ENCODE measurements around the gene DCAF15.

The DCAF15 gene

DNA sequence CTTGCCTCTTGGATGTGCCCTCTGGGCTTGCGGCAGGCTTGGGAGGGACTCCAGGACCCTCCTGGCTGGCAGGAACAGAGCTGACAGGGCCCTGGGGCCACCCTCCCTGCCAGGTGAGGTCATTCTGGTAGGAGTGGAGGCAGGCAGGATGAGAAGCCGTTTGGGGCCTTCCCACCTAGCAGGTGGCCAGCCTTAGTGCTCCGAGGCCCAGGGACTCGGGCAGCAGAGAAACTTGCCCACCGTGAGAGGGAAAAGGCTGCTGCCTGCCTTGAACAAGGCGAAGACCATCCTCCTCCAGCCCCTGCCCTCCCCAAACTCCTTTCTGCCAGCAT is 45.3 kb downstream of the DCAF15 start:
- no peak for TF ChIP-seq CEBPB (IDR thresholded peaks at IDR 0.05)
- no peak for TF ChIP-seq ZBTB7A (IDR thresholded peaks at IDR 0.05; ENCODE audit: low read depth)
- TF ChIP-seq, protein P1, sequence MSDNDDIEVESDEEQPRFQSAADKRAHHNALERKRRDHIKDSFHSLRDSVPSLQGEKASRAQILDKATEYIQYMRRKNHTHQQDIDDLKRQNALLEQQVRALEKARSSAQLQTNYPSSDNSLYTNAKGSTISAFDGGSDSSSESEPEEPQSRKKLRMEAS (IDR thresholded peaks at IDR 0.05) = no peak
- no peak for TF ChIP-seq EP300 (IDR thresholded peaks at IDR 0.05; ENCODE audit: borderline replicate concordance)
- TF ChIP-seq REST (IDR thresholded peaks at IDR 0.05; ENCODE audit: low read depth) = no peak

GRCh38 chr19:13998426-13998825 is 46.1 kb downstream of the DCAF15 start:
- TF ChIP-seq TAF1 (IDR thresholded peaks at IDR 0.05; ENCODE audit: low read depth) (no peak), EGR1 (IDR thresholded peaks at IDR 0.05) (no peak), REST (IDR thresholded peaks at IDR 0.05; ENCODE audit: low read depth) (no peak), USF1 (IDR thresholded peaks at IDR 0.05) (no peak), FOXM1 (IDR thresholded peaks at IDR 0.05; ENCODE audit: borderline replicate concordance, low read depth) (no peak)

GRCh38 chr19:13999085-13999484 is 46.8 kb downstream of the DCAF15 start:
- TF ChIP-seq TCF12 (IDR thresholded peaks at IDR 0.05; ENCODE audit: low read depth) = no peak
- TF ChIP-seq EP300 (IDR thresholded peaks at IDR 0.05; ENCODE audit: borderline replicate concordance) = no peak
- TF ChIP-seq RAD21 (IDR thresholded peaks at IDR 0.05; ENCODE audit: low read depth) = no peak
- TF ChIP-seq TEAD4 (IDR thresholded peaks at IDR 0.05) = no peak
- no peak for TF ChIP-seq FOXM1 (IDR thresholded peaks at IDR 0.05; ENCODE audit: borderline replicate concordance, low read depth)
- TF ChIP-seq EGR1 (IDR thresholded peaks at IDR 0.05) = no peak
- no peak for TF ChIP-seq TAF1 (IDR thresholded peaks at IDR 0.05; ENCODE audit: low read depth)
- TF ChIP-seq REST (IDR thresholded peaks at IDR 0.05; ENCODE audit: low read depth) = no peak
- no peak for TF ChIP-seq YY1 (IDR thresholded peaks at IDR 0.05; ENCODE audit: low read depth)
- TF ChIP-seq, protein P1 (IDR thresholded peaks at IDR 0.05) = no peak
- TF ChIP-seq NFIC (IDR thresholded peaks at IDR 0.05) = no peak
- no peak for TF ChIP-seq USF1 (IDR thresholded peaks at IDR 0.05)
- no peak for TF ChIP-seq CEBPB (IDR thresholded peaks at IDR 0.05)

DNA sequence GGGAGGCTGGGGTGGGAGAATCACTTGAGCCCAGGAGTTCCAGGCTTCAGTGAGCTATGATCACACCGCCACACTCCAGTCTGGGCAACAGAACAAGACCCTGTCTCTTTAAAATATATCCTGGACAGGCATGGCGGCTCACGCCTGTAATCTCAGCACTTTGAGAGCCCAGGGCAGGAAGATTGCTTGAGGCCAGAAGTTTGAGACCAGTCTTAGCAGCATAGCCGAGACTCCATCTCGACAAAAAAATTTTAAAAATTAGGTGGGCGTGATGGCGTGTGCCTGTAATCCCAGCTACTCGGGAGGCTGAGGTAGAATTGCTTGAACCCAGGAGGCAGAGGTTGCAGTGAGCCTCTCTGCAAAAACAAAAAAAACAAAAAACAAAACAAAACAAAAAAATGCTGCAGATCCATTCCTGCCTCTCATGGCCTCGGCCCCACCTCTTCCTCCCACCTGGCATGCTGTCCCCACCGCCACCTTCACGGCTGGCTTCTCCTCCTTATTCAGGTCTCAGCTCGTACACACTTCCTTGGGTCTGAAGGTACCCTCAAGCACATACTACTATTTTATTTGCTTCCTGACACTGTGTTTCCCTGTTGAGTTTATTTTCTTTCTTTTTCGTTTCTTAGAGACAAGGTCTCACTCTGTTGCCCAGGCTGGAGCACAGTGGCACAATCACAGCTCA is 48.5 kb downstream of the DCAF15 start:
- no peak for TF ChIP-seq NFIC (IDR thresholded peaks at IDR 0.05)
- no peak for TF ChIP-seq CEBPB (IDR thresholded peaks at IDR 0.05)
- no peak for TF ChIP-seq REST (IDR thresholded peaks at IDR 0.05; ENCODE audit: low read depth)
- TF ChIP-seq RAD21 (IDR thresholded peaks at IDR 0.05; ENCODE audit: low read depth) = no peak
- no peak for TF ChIP-seq TCF12 (IDR thresholded peaks at IDR 0.05; ENCODE audit: low read depth)
- no peak for TF ChIP-seq YY1 (IDR thresholded peaks at IDR 0.05; ENCODE audit: low read depth)
- no peak for TF ChIP-seq FOXM1 (IDR thresholded peaks at IDR 0.05; ENCODE audit: borderline replicate concordance, low read depth)
- TF ChIP-seq, protein P1 (IDR thresholded peaks at IDR 0.05) = no peak
- no peak for TF ChIP-seq TEAD4 (IDR thresholded peaks at IDR 0.05)
- no peak for TF ChIP-seq CREB1 (IDR thresholded peaks at IDR 0.05; ENCODE audit: low read depth)
